Activated gamma-delta T cell treated with anti-CD3 and anti-CD28 coated beads, Interleukin-2, amount 50 U/mL, for 16 hours (primary cell): ENCODE data around the gene B4GALNT4.
"Not testable (repeated sequence)": the region's sequence is repeated elsewhere in the genome, so short reads cannot be mapped to it uniquely, and the experiment has no call there.

Source experiments
- DNase-seq: peaks from one replicate; pipeline ENCODE4 v3.0.0-alpha.2; 2020; ENCODE audit warnings: low read depth

B4GALNT4 gene, protein sequence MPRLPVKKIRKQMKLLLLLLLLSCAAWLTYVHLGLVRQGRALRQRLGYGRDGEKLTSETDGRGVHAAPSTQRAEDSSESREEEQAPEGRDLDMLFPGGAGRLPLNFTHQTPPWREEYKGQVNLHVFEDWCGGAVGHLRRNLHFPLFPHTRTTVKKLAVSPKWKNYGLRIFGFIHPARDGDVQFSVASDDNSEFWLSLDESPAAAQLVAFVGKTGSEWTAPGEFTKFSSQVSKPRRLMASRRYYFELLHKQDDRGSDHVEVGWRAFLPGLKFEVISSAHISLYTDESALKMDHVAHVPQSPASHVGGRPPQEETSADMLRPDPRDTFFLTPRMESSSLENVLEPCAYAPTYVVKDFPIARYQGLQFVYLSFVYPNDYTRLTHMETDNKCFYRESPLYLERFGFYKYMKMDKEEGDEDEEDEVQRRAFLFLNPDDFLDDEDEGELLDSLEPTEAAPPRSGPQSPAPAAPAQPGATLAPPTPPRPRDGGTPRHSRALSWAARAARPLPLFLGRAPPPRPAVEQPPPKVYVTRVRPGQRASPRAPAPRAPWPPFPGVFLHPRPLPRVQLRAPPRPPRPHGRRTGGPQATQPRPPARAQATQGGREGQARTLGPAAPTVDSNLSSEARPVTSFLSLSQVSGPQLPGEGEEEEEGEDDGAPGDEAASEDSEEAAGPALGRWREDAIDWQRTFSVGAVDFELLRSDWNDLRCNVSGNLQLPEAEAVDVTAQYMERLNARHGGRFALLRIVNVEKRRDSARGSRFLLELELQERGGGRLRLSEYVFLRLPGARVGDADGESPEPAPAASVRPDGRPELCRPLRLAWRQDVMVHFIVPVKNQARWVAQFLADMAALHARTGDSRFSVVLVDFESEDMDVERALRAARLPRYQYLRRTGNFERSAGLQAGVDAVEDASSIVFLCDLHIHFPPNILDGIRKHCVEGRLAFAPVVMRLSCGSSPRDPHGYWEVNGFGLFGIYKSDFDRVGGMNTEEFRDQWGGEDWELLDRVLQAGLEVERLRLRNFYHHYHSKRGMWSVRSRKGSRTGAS

DNA sequence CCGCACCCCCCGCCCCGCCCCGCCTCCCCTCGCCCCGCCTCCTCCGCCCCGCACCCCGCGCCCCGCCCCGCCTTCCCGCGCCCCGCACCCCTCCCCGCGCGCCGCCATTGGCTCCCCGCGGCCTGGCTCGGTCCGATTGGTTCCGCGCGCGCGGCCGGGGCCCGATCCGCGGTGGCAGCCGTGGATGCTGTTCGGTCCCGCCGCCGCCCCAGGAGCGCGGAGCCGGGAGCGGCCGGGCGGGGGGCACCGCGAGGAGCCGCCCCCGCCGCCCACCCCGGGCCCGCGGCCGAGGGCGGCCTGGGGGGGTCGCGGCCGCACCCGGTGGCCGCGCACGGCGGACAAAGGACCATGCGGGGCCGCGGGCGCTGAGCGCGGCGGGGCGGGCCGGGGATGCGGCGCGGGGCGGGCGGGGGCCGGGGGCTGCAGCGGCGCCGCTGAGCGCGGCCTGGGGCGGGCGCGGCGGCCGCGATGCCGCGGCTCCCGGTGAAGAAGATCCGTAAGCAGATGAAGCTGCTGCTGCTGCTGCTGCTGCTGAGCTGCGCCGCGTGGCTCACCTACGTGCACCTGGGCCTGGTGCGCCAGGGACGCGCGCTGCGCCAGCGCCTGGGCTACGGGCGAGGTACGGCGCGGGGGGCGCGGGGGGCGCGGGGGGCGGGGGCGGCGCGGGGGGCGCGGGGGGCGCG lies at the start of gene B4GALNT4:
Gene B4GALNT4 (plus strand): TSS at position 164 of the 683 bp plus-strand sequence. CDS start 305 bp downstream, at position 469.
- no peak for DNase-seq

DNA sequence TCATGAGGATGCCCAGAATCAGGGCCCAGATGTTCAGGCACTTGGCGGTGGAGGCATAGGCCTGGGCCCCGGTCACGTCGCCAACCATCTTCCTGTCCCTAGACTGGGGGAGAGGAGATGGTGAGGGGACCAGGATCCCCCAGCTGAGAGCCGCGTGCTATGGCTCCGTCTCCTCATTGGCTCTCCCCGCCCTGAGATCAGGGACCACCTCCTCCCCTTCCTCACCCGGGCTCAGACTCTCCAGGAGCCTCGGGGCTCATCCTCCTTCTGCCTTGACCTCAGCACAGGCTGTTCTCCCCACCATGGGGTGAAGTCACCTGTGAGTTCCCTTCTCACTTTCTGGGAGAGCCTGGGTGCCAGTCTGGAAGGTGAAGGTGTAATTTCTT lies 49.4 kb upstream of the B4GALNT4 start:
- not testable (repeated sequence) for DNase-seq

GRCh38 chr11:324156-324555 lies 45.1 kb upstream of the B4GALNT4 start:
- no peak for DNase-seq

GRCh38 chr11:324593-325517 lies 44.4 kb upstream of the B4GALNT4 start:
- DNase-seq, result not testable (repeated sequence)

- no peak for DNase-seq
These were observed 43.3 kb upstream of the B4GALNT4 start for GRCh38 chr11:325796-326591.

- DNase-seq, result no peak
These were observed 42.8 kb upstream of the B4GALNT4 start for GRCh38 chr11:326592-326841.

GRCh38 chr11:326842-327580 lies 42.3 kb upstream of the B4GALNT4 start:
- DNase-seq, result peak; percentile 38

GRCh38 chr11:327581-327923 lies 41.7 kb upstream of the B4GALNT4 start:
- DNase-seq, result no peak

DNA sequence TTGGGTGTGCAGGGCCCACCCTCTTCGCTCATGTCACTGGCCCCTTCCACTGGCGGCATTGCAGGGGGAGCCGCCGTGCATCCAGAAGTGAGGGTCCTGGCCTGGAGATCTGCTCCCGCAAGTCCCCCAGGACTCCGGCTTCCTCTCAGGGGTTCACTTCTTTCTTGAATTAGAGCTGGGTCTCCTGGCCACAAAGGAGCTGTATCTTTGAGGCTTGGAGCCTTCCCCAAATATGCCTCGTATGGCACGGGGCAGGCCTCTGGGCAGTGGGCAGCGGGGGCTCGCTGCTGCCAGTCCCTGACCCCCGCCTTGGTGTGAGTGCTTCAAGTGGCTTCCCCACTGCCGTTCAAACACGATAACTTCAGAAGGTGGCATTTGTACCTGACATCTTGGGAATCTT lies 41.3 kb upstream of the B4GALNT4 start:
- no peak for DNase-seq

DNA sequence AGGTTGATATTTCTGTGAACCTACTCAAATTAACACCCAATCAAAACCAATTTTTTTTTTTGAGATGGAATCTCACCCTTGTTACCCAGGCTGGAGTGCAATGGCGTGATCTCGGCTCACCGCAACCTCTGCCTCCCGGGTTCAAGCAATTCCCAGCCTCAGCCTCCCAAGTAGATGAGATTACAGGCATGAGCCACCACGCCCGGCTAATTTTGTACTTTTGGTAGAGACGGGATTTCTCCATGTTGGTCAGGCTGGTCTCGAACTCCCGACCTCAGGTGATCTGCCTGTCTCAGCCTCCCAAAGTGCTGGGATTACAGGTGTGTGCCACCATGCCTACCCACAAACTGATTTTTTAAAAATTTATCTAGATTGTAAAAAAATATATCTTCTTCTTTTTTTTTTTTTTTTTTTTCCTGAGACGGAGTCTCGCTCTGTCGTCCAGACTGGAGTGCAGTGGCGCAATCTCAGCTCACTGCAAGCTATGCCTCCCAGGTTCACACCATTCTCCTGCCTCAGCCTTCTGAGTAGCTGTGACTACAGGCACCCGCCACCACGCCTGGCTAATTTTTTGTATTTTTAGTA lies 40.7 kb upstream of the B4GALNT4 start:
- not testable (repeated sequence) for DNase-seq

- DNase-seq, result no peak
These were observed 39.4 kb upstream of the B4GALNT4 start for GRCh38 chr11:329886-330253.

DNA sequence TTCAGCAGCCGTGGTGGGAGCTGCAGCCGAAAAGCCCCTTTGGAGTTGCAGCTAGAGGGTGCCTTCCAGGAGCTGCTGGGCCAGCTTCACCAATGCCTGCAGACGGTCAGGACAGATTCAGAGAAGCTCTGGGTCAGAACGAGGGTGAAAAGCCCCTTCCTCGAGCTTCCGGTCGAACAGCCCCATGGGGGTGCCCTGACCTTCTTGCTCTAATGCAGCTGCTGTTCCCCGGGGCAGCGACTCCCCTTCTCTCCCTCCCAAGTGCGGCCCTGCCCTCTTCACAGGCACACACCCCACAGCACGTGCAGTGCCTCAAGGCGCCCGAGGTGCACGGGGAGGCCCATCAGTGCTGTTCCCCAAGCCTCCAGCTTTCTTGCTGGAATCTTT lies 39.0 kb upstream of the B4GALNT4 start:
- DNase-seq, result no peak

DNA sequence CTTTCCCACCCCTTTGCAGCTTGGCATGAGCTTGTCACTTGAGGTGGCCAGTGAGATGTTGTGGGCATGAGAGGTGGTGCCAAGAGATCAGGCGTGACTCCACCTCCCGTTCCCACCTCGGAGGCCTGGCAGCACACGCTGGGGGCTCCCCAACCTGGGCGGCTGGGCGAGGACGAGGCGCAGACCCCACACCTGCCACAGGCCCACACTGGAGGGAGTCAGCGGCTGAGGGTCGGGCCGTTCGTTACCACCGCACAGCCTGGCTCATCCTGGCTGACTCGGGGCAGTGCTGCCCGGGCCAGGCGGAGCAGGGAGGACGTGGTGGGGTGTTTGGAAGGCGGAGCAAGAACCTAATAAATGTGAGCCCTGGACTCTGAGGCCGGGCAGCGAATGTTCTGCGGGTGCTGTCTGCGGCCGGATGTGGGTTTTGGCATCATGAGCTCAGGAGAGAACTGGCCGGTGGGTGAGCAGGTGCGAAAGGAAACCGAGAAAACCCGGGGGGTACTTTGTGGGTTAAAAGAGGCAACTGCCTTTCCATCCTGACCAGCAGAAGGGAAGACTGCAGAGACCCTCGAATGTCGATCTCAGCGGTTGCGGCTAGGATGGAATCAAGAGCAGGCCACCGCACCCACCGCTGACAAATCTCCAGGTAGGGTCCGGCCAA lies 38.5 kb upstream of the B4GALNT4 start:
- no peak for DNase-seq

DNA sequence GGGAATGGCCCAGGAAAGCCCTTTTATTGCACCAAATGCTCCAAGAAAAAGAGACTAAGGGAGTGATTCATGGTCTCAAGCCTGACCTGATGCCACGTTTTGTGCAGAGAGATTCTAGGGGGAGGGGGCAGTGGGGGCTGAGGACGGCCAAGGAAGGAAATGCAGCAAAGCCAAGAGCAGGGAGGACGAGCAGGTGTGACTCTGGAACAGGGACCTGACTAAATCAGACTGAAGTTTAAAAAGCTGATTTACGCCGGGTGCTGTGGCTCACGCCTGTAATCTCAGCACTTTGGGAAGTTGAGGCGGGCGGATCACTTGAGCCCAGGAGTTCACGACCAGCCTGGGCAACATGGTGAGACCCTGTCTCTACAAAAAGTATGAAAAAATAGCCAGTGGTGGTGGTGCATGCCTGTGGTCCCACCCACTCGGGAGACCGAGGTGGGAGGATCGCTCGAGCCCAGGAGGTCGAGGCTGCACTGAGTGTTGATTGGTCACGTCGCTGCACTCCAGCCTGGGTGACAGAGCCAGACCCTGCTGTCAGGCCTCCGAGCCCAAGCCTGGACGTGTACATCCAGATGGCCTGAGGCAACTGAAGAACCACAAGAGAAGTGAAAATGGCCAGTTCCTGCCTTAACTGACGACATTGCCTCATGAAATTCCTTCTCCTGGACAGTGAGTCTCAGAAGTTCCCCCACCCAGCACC lies 37.8 kb upstream of the B4GALNT4 start:
- DNase-seq, result no peak

- no peak for DNase-seq
These were observed 36.4 kb upstream of the B4GALNT4 start for GRCh38 chr11:332651-333480.

- DNase-seq, result not testable (repeated sequence)
These were observed 35.6 kb upstream of the B4GALNT4 start for GRCh38 chr11:333616-334263.
